ENCODE measurements around the gene PLIN4.

Gene PLIN4

DNA sequence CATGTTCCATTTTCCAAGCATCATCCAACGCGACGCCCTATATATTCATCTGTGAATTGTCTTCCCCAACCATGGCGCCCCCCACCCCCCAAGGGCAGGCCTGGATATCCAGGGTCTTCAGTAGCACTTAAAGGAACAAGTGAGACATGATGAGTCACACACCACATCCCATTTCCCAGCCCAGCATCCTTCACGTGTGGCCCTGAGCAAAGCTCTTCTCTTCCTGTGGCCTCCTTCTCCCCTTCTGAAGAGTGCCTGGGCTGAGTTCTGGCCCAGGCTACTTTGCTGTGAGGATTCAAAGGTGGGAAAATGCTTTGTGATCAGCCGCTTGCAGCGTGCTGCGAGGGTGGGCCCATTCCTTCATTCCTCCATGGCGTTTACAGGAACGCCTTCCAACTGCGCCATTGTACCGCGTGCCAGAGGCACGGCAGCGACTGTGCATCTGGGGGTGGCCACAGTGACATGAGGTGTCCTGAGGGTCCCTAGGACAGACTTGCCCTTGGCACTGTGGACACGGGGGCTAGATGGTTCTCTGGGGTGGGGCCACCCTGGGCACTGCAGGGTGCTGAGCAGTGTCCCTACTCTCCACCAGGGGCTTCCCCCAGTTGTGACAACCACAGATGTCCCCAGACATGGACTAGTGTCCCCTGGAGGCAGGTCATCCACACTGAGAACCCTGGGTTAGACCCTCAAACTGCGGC lies 11.7 kb downstream of the PLIN4 start:
- no peak for DNase-seq (ENCODE audit: low read depth in 2 of 2)

- no peak for DNase-seq (ENCODE audit: low read depth in 2 of 2)
These were observed 12.5 kb downstream of the PLIN4 start for GRCh38 chr19:4505570-4506448.

DNA sequence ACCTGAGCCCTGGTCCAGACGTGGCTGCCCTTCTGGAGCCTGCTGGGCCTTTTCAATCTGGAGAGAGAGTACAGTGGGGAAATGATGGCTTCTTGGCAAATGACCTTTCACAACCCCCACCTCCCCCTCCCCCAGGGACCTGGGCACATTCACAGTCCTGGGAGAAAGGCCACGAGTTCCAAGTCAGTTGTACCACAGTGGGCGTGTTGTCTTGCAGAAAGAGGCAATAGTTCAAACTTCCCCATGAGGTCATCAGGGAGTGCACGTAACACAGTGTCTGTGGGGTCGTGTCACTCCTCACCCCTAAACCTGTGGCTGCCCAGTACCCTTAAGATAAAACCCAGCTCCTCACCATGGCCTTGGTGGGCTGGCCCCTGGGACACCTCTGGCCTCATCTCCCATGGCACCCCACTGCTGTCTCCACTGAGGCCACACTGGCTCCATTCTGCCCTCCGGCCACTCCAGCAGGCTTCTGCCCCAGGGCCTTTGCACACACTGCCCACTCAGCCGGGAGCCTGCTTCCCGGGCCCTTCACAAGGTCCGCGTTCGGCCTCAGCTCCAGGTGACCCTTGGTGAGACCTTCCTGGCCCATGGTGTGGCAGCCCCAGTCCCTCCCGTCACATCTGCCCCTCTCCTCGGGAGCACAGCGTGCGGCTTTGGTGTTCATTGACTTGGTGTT lies 13.3 kb downstream of the PLIN4 start:
- DNase-seq (ENCODE audit: low read depth in 2 of 2) = no peak

DNA sequence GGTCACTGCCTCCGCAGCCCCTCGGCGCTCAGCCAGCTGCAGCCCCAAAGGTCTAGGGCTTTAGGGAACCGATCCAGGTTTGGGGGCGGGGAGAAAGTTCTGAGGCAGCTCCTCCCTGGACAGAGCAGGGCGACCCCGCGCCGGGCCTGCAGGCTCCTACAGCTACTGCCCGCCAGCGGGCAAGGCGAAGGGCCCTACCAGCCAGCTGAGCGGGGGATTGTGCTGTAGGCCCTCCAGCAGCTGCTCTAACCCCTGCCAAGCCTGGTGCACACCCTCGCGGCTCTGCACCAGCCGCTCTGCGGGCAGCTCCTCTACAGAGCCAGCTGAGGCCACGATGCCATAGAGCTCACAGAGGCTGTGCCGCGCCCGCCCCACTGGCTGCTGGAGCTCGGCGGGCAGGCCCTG lies 14.0 kb downstream of the PLIN4 start:
- DNase-seq (ENCODE audit: low read depth in 2 of 2) = no peak

GRCh38 chr19:4503825-4504170 lies 14.5 kb downstream of the PLIN4 start:
- no peak for DNase-seq (ENCODE audit: low read depth in 2 of 2)

- no peak for DNase-seq (ENCODE audit: low read depth in 2 of 2)
These were observed 15.0 kb downstream of the PLIN4 start for GRCh38 chr19:4503132-4503824.

- DNase-seq (ENCODE audit: low read depth in 2 of 2) = no peak
These were observed 15.8 kb downstream of the PLIN4 start for GRCh38 chr19:4502282-4503131.

DNA sequence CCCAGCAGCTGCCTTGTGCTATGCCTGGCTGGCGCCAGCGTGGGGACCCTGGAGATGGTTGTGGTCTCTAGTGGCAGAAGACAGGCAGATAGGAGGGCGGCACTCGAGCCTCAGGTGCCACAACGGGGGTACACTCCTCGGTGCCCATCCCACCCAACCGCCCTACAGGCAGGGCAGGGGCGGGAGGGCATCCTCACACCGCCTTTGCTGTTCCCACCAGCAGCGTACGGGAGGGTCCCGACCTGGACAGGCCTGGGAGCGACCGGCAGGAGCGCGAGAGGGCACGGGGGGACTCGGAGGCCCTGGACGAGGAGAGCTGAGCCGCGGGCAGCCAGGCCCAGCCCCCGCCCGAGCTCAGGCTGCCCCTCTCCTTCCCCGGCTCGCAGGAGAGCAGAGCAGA lies 16.6 kb downstream of the PLIN4 start:
- no peak for DNase-seq (ENCODE audit: low read depth in 2 of 2)

DNA sequence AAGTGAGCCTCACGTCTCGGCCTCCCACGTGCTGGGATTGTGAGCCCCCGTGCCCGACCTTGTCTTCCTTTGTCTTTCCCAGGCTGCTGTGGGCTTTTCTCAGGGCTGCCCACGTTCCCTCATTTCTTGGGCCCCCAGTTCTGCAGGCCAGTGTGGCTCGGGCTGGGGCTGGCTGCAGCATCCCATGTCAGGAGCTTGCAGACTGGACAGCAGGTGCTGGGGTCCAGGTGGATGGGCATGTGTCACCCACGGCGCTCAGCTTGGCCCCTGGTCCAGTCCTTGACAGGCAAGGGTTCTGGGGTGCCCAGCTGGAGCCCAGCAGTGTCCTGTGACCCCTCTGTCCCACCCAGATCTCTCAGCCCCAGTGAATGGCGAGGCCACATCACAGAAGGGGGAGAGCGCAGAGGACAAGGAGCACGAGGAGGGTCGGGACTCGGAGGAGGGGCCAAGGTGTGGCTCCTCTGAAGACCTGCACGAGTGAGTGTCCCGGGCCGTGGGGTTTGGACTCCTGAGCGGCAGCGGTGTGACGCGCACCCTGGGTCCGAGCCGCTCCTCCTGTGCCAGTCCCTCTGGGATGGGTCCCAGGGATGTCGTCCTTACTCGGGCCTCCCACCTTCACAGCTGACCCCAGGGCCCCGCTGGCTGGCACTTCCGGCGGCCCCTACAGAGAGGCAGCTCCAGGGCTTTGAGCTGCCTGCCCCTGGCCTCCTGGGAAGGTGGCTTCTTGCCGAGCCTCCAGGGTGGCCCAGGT lies 17.3 kb downstream of the PLIN4 start:
- DNase-seq (ENCODE audit: low read depth in 2 of 2) = no peak

- DNase-seq (ENCODE audit: low read depth in 2 of 2) = no peak
These were observed 18.4 kb downstream of the PLIN4 start for GRCh38 chr19:4499855-4500254.

DNA sequence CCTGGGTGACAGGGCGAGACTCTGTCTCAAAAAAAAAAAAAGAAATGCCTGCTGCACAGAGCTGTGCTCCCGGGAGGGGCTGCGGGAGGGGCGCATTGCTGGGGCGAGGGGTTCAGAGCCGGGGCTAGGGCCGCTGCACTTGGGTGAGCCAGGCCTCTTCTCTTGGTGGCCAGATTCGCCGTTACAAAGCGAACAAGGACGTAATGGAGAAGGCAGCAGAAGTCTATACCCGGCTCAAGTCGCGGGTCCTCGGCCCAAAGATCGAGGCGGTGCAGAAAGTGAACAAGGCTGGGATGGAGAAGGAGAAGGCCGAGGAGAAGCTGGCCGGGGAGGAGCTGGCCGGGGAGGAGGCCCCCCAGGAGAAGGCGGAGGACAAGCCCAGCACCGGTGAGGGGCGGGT lies 19.0 kb downstream of the PLIN4 start:
- no peak for DNase-seq (ENCODE audit: low read depth in 2 of 2)

GRCh38 chr19:4498694-4499093 lies 19.6 kb downstream of the PLIN4 start:
- DNase-seq (ENCODE audit: low read depth in 2 of 2) = no peak

DNA sequence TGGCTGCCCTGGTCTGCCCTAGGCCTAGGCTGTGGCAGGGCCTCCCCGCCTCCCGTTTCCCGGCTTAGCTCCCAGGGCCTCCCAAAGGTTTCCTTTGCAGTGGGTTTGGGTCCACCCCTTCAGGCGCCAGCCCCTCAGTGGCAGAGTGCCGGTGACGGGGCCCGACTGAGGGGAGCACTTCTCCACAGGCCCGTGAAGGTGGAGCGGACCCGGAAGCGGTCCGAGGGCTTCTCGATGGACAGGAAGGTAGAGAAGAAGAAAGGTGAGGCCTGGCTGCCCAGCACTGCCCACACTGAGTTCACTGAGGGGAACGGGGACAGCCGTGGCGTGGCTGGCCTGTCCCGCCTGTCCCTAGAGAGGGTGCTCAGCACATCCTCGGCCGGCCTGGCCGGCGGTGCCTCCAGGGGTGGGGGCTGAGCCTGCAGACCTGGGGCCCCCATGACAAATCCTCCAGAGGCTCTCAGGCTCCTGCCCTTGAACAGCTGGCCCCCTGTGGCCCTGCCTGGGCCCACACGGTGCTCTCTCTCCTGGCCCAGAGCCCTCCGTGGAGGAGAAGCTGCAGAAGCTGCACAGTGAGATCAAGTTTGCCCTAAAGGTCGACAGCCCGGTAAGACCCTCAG lies 20.4 kb downstream of the PLIN4 start:
- DNase-seq (ENCODE audit: low read depth in 2 of 2) = no peak

DNA sequence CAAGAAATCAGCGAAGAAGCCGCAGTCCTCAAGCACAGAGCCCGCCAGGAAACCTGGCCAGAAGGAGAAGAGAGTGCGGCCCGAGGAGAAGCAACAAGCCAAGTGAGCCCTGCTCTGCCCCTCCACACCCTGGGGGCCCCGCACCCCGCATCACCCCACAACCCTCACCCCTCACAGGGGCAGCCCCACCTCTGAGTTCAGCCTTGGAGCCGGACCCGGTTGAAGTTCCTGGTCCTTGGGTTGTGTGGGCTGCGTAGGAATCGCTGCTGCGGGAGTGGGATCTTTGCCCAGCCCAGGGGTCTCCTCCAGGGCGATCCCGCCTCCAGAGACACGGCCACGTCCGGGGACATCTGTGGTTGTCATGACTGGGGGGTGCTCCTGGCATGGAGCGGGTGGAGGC lies 22.0 kb downstream of the PLIN4 start:
- no peak for DNase-seq (ENCODE audit: low read depth in 2 of 2)

DNA sequence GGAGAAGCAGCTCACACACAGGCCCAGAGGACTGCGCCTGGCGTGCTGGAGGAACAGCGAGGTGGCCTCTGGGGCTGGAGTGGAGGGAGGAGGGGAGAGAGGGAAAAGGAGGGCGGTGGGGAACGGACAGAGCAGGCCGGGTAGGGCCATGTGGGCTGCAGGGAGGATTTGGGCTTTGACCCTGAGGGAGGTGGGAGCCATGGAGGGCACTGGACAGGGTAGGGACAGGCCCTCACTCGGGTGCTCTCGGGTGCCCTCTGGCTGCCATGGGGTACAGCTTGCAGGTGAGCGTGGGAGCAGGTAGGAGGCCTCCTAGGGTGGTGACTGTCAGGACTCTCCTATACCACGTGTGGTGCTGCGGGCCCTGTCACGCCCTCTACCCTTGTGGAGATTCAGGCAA lies 22.8 kb downstream of the PLIN4 start:
- no peak for DNase-seq (ENCODE audit: low read depth in 2 of 2)

- DNase-seq (ENCODE audit: low read depth in 2 of 2) = no peak
These were observed 23.6 kb downstream of the PLIN4 start for GRCh38 chr19:4494691-4495064.

DNA sequence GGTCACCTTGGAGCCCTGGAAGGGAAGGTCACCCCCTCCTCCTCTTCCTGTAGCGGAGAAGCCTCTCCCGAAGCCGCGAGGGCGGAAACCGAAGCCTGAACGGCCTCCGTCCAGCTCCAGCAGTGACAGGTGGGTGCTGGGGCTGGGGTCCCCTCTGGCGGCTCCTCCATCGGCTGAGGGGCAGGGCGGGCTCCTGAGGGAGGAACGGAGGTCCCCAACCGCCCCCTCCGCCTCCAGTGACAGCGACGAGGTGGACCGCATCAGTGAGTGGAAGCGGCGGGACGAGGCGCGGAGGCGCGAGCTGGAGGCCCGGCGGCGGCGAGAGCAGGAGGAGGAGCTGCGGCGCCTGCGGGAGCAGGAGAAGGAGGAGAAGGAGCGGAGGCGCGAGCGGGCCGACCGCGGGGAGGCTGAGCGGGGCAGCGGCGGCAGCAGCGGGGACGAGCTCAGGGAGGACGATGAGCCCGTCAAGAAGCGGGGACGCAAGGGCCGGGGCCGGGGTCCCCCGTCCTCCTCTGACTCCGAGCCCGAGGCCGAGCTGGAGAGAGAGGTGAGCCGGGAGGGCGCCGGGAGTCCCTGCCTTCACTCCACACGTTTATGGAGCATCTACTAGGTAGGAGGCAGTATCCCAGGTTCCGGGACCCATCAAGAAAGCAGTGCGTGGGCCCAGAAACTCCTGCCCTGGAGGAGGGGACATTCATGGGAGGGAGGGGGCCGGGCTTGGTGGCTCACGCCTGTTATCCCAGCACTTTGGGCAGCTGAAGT lies 24.2 kb downstream of the PLIN4 start:
- no peak for DNase-seq (ENCODE audit: low read depth in 2 of 2)

GRCh38 chr19:4493104-4493928 lies 25.0 kb downstream of the PLIN4 start:
- DNase-seq (ENCODE audit: low read depth in 2 of 2) = no peak

Data from stimulated activated CD4-positive, alpha-beta T cell treated with anti-CD3 and anti-CD28 coated beads, Interleukin-15, amount 100 ng/mL, for 48 hours (primary cell).